ENCODE results near the gene CC2D1A. TPM values are rescaled to one million over a fixed set of nuclear protein-coding genes. Genes with fewer than 3 reads are reported as not detected.
A peak's percentile ranks its signal among the peaks of the same experiment; 100 is the strongest.

The CC2D1A gene
- total RNA-seq, 1 donor from 2014 or later, result 35.4 TPM

DNA sequence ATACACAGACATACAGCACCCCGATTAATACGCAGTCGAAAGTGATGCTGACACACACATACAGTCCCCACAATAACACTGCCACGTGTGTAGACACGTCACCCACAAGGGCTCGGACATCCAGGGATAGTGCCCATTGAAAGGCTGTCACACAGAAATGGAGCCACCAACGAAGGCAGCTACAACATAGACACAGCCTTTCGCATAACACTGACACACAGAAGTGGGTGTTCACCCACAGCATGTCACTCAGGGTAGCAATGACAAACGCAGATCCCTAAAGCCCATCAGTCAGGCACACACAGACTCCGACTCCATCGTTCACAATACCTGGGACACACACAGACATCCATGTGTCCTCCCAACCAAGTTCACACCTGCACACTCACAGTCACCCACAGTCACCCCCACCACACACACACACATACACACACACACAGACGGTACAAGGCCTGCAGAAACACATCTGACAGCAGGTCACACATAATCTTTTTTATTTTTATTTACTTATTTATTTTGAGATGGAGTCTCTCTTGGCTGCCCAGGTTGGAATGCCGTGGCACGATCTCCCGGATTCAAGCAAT is 39.4 kb upstream of the CC2D1A start:
- peaks cover 20% of the 10 kb centered on the region for H3K27me3 Mint-ChIP-seq
- H3K27ac Mint-ChIP-seq, result peak overlapping the region; percentile 65
- TF ChIP-seq, protein P1, sequence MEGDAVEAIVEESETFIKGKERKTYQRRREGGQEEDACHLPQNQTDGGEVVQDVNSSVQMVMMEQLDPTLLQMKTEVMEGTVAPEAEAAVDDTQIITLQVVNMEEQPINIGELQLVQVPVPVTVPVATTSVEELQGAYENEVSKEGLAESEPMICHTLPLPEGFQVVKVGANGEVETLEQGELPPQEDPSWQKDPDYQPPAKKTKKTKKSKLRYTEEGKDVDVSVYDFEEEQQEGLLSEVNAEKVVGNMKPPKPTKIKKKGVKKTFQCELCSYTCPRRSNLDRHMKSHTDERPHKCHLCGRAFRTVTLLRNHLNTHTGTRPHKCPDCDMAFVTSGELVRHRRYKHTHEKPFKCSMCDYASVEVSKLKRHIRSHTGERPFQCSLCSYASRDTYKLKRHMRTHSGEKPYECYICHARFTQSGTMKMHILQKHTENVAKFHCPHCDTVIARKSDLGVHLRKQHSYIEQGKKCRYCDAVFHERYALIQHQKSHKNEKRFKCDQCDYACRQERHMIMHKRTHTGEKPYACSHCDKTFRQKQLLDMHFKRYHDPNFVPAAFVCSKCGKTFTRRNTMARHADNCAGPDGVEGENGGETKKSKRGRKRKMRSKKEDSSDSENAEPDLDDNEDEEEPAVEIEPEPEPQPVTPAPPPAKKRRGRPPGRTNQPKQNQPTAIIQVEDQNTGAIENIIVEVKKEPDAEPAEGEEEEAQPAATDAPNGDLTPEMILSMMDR (conservative IDR thresholded peaks at IDR 0.05), result no peak
- H3K36me3 Mint-ChIP-seq, result no peaks in the 10 kb centered on the region
- H3K4me3 Mint-ChIP-seq, result peak overlapping the region; percentile 92
- no peak for DNase-seq (ENCODE audit: extremely low spot score, unreplicated experiment)
- H3K4me1 Mint-ChIP-seq (ENCODE audit: unreplicated experiment), result peaks cover 36% of the 10 kb centered on the region
- H3K9me3 Mint-ChIP-seq, result no peaks in the 10 kb centered on the region

DNA sequence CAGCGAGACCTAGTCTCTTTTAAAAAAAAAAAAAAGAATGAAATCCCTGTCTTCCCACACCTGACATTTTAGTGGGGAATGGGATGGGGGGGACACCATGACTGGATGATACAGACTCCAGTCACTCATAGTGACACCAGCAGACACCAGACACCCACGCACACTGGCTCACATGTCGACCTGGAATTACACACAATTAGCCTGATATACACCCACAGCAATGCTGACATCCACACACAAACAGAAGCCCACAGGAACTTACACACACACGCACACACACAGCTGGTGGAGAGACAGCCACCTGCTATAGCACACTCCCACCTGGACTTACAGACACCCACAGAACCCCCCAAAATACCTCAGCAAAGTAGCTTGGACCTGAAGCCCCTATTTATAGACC is 37.3 kb upstream of the CC2D1A start:
- Mint-ChIP-seq H3K27ac (no peak overlapping the region), H3K4me3 (no peak overlapping the region), H3K36me3 (no peaks in the 10 kb centered on the region), H3K27me3 (peaks cover 20% of the 10 kb centered on the region), H3K4me1 (ENCODE audit: unreplicated experiment) (peaks cover 27% of the 10 kb centered on the region), H3K9me3 (no peaks in the 10 kb centered on the region)
- no peak for DNase-seq (ENCODE audit: extremely low spot score, unreplicated experiment)
- TF ChIP-seq, protein P1 (conservative IDR thresholded peaks at IDR 0.05), result no peak

DNA sequence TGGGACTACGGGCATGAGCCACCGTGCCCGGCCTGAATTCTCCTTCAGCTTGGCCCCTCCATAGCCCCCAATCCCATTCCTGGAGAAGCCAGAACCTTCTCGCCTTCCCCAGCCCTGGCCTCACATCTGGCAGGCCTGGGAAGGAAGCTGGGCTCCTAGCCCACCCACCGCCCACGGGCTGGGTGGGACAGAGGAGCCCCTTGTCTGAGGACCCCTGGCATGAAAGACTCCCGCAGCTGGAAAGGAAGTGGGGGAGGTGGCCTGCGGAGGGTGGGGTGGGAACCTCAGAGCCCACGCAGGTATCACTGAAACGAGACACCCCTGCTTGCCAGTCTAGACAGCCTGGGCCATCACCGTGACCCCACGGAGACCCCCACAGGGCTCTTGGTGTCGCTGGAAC is 36.7 kb upstream of the CC2D1A start:
- Mint-ChIP-seq H3K4me1 (ENCODE audit: unreplicated experiment) (peaks cover 23% of the 10 kb centered on the region), H3K36me3 (no peaks in the 10 kb centered on the region), H3K27me3 (peaks cover 16% of the 10 kb centered on the region), H3K27ac (no peak overlapping the region), H3K9me3 (no peaks in the 10 kb centered on the region), H3K4me3 (no peak overlapping the region)
- no peak for DNase-seq (ENCODE audit: extremely low spot score, unreplicated experiment)
- TF ChIP-seq, protein P1 (conservative IDR thresholded peaks at IDR 0.05), result no peak

DNA sequence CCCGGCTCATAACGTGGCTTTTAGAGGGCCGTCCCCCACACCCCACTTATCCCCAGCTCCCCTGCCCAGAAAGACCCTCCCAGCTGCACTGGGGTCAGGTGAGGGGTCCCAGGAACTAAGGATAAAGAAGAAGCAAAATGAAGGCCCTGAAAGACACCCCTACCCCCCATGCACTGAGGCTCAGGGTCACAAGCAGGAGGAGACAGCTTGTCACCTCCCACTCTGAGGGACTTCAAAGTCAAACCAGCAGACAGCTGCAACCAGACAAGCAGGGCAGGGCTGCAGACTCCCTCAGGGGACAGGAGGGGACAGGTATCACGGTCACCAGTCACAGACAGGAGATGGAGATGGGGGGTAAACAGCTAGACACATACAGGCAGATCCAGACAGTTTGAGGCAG is 35.1 kb upstream of the CC2D1A start:
- Mint-ChIP-seq H3K4me1 (ENCODE audit: unreplicated experiment) (peaks cover 19% of the 10 kb centered on the region), H3K4me3 (no peak overlapping the region), H3K27ac (no peak overlapping the region), H3K36me3 (no peaks in the 10 kb centered on the region), H3K27me3 (peaks cover 12% of the 10 kb centered on the region), H3K9me3 (no peaks in the 10 kb centered on the region)
- TF ChIP-seq, protein P1 (conservative IDR thresholded peaks at IDR 0.05), result no peak
- no peak for DNase-seq (ENCODE audit: extremely low spot score, unreplicated experiment)

DNA sequence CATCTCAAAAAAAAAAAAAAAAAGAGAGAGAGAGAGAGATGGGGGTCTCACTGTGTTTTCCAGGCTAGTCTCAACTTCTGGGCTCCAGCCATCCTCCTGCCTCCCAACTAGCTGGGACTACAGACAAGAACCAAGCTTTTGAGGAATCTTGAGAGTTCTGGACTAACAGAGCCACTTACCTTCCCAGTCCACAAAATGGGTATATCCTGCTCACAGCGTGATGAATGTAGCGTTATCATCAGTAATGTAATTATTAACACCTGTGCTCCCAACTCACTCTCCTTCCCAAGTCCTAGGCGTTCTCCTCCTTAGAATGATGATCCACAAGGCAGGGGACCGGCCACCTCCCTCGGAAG is 33.7 kb upstream of the CC2D1A start:
- Mint-ChIP-seq H3K27ac (no peak overlapping the region), H3K27me3 (peaks cover 4% of the 10 kb centered on the region), H3K4me3 (peak overlapping the region; percentile 76), H3K4me1 (ENCODE audit: unreplicated experiment) (peaks cover 12% of the 10 kb centered on the region), H3K36me3 (no peaks in the 10 kb centered on the region), H3K9me3 (no peaks in the 10 kb centered on the region)
- TF ChIP-seq, protein P1 (conservative IDR thresholded peaks at IDR 0.05), result no peak
- no peak for DNase-seq (ENCODE audit: extremely low spot score, unreplicated experiment)
